Activated naive CD8-positive, alpha-beta T cell treated with anti-CD3 and anti-CD28 coated beads, Interleukin-2, amount 10 ng/mL, durations not matched to agents 7 days and 5 days (primary cell): Measurements from ENCODE around the gene APC2. TPM values are rescaled to one million over a fixed set of nuclear protein-coding genes. Genes with fewer than 3 reads are reported as not detected.
"Not testable (repeated sequence)": the region's sequence is repeated elsewhere in the genome, so short reads cannot be mapped to it uniquely, and the experiment has no call there.

ENCODE experiments used
- ATAC-seq: fragments of 150-1000 bp; cut with Tn5 transposase; one replicate; pipeline ENCODE4 v1.10.0; 2021; ENCODE audit warnings: low read depth, moderate library complexity
- POLR2A ChIA-PET: fragments of 350-600 bp; sonication (Branson Sonifier 250); formaldehyde crosslinking; loops from one replicate; lab custom pipeline; 2021; ENCODE audit warnings: antibody characterized with exemption; lab: Charles Lee
- DNase-seq: peaks from one replicate; pipeline ENCODE4 v3.0.0; 2021
- H3K27ac Mint-ChIP-seq: one replicate; pipeline ENCODE4 v1.8.0; 2022; ENCODE audit warnings: mild to moderate bottlenecking, mixed read lengths
- H3K27me3 Mint-ChIP-seq: one replicate; pipeline ENCODE4 v1.8.0; 2022; ENCODE audit warnings: mild to moderate bottlenecking, moderate library complexity, mixed read lengths
- H3K36me3 Mint-ChIP-seq: one replicate; pipeline ENCODE4 v1.8.0; 2021; ENCODE audit warnings: mild to moderate bottlenecking, mixed read lengths
- H3K4me1 Mint-ChIP-seq: one replicate; pipeline ENCODE4 v1.8.0; 2021; ENCODE audit warnings: mixed read lengths
- H3K4me3 Mint-ChIP-seq: one replicate; pipeline ENCODE4 v1.8.0; 2022; ENCODE audit warnings: mild to moderate bottlenecking, moderate library complexity, mixed read lengths
- H3K9me3 Mint-ChIP-seq: one replicate; pipeline ENCODE4 v1.8.0; 2021; ENCODE audit warnings: mixed read lengths
- total RNA-seq, 2 experiments: library from RNA; stranded (reverse); gene quantifications; one replicate each; pipeline ENCODE4 v1.2.3, GENCODE V29; 2021

The APC2 gene
- total RNA-seq, 2 experiments from 2014 or later: 0.06 to 0.11 TPM

DNA sequence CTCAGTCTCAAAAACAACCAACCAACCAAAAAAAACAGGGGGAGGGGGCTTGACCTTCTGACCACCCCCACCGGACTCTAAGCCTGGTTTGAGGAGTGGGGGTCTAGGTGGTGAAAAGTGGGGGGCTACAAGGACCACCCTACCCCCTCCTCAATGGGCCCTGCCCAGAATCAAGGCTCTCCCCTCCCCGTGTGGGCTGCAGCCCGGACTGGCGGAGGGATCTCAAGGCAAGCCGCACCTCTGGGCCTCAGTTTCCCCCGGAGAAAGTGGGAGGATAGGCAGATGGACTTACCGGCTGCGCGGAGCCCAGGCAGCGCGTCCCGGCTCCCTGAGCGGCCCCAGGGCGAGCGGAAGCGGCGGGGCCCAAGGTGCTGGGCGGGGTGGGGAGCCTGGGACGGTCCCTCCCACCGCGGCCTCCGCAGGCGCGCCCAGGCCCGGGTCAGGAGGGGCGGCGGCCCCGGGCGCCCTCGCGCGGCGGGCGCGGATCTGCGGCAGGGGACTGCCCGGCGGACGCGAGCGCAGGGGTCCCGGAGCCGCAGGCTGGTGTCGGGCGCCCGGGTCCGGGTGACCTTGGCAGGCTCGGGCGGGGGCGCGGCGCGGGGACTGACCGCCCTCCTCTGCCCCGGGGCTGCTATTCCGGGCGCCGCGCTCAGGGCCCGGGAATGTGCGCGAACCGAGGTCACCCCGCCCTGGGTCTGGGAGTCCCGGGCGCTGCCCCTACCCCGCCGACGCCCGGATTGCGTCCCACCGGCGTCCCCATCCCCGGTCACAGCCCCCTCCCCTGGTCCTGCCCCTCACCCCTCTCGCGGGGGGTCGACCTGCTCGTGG, 63.0 kb downstream of the APC2 start, which contains the start of gene ADAMTSL5:
Gene ADAMTSL5, minus strand, starts transcription at position 349 of the 828 bp plus-strand sequence. CDS start 2,076 bp downstream, outside the sequence.
- Mint-ChIP-seq H3K4me3 (peak within 1 kb of the TSS; percentile 64), H3K27ac (no peak within 1 kb of the TSS), H3K9me3 (no peaks in the 10 kb centered on the region), H3K4me1 (peaks cover 8% of the 10 kb centered on the region), H3K27me3 (peaks cover 20% of the 10 kb centered on the region), H3K36me3 (no peaks in the 10 kb centered on the region)
- POLR2A ChIA-PET: no interaction called here
- ATAC-seq: peak; percentile 87
- peak; percentile 81 for DNase-seq

DNA sequence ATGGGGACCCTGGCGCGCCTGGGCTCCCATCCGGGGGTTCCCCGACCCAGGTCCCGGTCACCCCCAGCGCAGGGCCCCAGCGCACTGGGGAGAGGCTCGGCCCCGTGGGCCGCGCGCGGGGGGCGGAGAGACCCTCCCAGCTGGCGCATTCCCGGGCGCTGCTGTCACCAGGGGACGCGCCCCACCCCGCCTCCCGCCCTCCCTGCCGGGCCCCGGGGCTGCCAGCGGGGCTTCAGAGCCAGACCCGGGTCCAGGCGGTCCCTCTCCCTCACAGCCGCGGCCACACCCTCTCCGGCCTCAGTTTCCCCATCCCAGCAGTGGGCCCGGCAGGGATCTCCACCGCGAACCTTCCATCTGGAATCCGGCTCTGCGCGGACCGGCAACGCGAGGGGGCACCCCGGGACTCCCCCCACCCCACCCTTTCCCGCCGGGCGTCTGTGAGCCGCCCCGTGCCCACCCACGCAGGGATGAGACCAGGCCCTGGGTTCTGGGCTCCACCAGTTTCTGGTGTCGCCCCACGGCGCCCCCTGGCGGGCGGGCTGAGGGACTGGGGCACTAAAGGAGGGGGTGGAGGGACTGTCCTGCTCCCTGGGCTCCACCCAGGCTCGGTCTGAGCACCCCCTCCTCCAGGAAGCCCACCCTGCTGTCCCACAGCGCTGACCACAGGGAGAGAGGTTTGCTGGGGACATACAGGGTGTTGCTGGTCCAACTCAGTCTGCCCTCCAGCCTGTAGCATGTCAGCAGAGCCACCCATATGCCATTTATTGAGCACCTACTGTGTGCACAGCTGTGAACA, 63.8 kb downstream of the APC2 start:
- peak; percentile 85 for DNase-seq
- Mint-ChIP-seq H3K4me3 (peak overlapping the region; percentile 13), H3K36me3 (no peaks in the 10 kb centered on the region), H3K9me3 (no peaks in the 10 kb centered on the region), H3K27ac (no peak overlapping the region), H3K4me1 (peaks cover 7% of the 10 kb centered on the region), H3K27me3 (peaks cover 16% of the 10 kb centered on the region)
- peak; percentile 64 for ATAC-seq
- POLR2A ChIA-PET: no interaction called here

DNA sequence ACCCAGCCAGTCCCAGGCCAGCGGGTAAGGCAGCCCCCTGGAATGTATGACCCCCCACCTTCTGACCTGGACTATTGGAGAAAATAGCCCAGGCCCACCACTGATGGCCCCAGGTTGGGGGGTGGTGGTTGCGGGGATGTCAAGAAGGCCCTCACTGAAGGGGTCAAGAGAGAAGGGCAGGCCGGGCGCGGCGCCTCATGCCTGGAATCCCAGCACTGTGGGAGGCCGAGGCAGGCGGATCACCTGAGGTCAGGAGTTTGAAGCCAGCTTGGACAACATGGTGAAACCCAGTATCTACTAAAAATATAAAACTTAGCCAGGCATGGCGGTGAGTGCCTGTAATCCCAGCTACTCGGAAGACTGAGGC, 64.4 kb downstream of the APC2 start:
- H3K4me3 Mint-ChIP-seq: peak overlapping the region; percentile 13
- no peak overlapping the region for H3K27ac Mint-ChIP-seq
- peaks cover 7% of the 10 kb centered on the region for H3K4me1 Mint-ChIP-seq
- POLR2A ChIA-PET: no interaction called here
- no peak for DNase-seq
- H3K9me3 Mint-ChIP-seq: no peaks in the 10 kb centered on the region
- ATAC-seq: no peak
- no peaks in the 10 kb centered on the region for H3K36me3 Mint-ChIP-seq
- peaks cover 12% of the 10 kb centered on the region for H3K27me3 Mint-ChIP-seq

DNA sequence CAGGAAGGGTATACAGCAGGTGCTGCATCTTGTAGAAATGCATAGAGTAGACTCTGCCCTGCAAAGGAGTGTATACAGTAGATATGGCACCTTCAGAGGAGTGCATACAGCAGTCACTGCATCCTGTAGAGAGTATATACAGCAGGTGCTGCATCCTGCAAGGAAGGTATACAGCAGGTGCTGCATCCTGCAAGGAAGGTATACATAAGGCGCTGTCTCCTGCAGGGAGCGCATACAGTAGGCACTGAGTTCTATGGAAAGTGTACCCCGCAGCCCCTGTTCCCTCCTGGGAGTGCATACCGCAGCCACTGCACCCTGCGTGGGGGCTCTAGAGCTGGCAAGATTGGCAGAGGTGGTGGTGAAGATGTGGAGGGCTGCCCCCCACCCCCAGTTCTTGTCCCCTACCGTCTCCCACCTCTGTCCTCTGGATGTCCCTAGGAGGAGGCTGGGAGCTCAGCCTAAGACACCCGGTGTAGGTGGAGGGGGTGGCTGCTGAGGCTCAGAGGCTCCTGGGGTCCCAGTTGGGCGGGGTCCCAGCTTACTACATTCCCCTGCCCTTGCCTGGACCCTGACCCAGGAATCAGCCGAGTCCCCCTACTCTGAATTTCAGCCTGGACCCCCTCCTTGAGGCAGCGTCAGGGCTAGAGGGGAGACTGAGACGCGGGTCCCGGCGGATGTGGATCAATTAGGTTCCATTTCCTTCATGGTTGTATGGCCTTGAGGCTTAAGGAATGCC, 65.2 kb downstream of the APC2 start:
- H3K9me3 Mint-ChIP-seq: no peaks in the 10 kb centered on the region
- H3K4me3 Mint-ChIP-seq: no peak overlapping the region
- no peak for ATAC-seq
- H3K36me3 Mint-ChIP-seq: no peaks in the 10 kb centered on the region
- POLR2A ChIA-PET: interaction anchor here (0.5 kb wide), 1 partner anchor 648 kb away, joined by 4 read pairs; no protein-coding TSS in a partner anchor
- no peak for DNase-seq
- H3K4me1 Mint-ChIP-seq: peaks cover 5% of the 10 kb centered on the region
- H3K27ac Mint-ChIP-seq: no peak overlapping the region
- H3K27me3 Mint-ChIP-seq: peaks cover 9% of the 10 kb centered on the region

DNA sequence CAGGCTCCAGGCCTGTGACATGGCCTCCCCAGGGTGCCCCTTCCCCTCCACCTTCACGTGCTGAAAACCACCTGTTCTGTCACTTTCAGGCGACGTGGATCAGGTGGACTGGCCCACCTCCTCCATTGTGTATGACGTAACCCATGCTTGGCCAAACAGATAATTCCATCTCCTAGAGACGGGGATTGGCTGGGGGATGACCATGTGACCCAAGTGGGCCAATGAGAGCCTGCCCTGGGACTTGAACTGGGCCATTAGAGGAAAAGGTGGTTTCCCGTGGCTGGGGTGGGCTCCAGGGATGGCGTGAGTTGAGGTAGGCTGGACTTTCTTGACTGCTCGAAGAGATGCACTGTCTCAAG, 66.5 kb downstream of the APC2 start:
- Mint-ChIP-seq H3K36me3 (no peaks in the 10 kb centered on the region), H3K9me3 (no peaks in the 10 kb centered on the region), H3K27ac (no peak overlapping the region), H3K27me3 (peaks cover under 1% of the 10 kb centered on the region), H3K4me3 (no peak overlapping the region), H3K4me1 (peaks cover 5% of the 10 kb centered on the region)
- DNase-seq: no peak
- ATAC-seq: no peak
- POLR2A ChIA-PET: no interaction called here

DNA sequence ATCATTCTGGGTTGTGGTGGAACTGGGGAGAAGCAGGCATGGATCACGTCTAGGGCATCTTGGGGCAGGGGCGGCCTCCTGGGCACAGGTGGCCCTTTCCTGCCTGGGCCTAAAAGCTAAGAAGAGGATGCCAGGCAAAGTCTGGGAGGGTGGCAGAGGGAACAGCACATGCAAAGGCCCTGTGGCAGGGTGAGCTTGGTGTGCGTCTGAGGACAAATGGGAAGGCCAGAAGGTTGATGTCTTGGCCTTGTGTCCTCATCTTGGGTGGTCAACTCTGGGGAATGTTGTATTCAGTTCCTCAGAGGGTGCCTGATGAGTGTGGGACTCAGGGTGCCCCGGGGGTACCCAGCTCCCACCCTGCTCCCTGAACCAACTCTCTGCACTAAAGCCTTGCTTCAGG, 68.5 kb downstream of the APC2 start:
- DNase-seq: no peak
- ATAC-seq: no peak
- no peaks in the 10 kb centered on the region for H3K36me3 Mint-ChIP-seq

DNA sequence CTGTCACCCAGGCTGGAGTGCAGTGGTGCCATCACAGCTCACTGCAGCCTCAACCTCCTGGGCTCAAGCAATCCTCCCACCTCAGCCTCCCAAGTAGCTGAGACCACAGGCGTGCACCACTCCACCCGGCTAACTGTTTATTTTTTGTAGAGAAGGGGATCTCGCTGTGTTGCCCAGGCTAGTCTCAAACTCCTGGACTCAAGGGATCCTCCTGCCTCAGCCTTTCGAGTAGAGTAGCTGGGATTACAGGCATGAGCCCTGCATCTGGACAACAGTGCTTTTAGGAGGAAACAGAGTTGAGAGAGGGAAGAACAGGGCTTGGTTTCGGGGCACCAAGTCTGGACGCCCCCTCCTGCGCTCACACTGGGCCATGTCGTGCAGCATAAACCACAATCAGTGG, 69.9 kb downstream of the APC2 start:
- peaks cover 14% of the 10 kb centered on the region for H3K27me3 Mint-ChIP-seq
- H3K4me1 Mint-ChIP-seq, H3K36me3 Mint-ChIP-seq, POLR2A ChIA-PET, DNase-seq, H3K9me3 Mint-ChIP-seq, H3K27ac Mint-ChIP-seq, ATAC-seq, H3K4me3 Mint-ChIP-seq: not testable (repeated sequence)

More for the DNA sequence above, 68.5 kb downstream of the APC2 start:
- POLR2A ChIA-PET: no interaction called here
- Mint-ChIP-seq H3K4me1 (no peaks in the 10 kb centered on the region), H3K27ac (no peak overlapping the region), H3K9me3 (no peaks in the 10 kb centered on the region), H3K4me3 (no peak overlapping the region), H3K27me3 (peaks cover 8% of the 10 kb centered on the region)

DNA sequence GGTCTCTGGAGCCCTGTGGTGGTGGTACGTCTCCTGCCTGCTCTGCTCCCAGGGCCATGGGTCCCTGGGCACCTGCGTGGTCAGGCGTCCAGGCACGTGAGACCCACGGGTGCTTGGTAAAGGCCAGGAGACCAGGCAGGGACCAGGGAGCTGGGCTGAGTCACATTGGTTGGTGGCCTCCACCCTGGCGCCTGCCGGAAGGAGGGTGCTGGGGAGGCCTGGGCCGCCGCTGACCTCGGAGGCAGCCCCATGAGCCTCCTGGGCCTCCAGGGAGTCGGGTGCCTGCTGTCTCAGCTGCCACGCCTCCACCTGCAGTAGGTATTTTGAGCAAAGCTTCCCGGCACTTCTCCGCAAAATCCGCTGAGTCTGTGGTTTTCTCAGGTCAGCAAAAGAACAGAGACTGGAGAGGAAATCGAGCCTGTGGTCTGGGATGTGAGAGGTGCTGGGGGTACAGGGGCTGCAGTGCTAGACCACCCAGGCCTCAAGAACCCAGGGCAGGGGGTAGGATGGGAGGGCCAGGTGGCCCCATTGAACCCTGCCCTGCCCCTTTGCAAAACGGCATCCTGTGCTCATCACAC, 70.4 kb downstream of the APC2 start:
- ATAC-seq: no peak
- no peaks in the 10 kb centered on the region for H3K9me3 Mint-ChIP-seq
- POLR2A ChIA-PET: no interaction called here
- H3K27ac Mint-ChIP-seq: no peak overlapping the region
- H3K36me3 Mint-ChIP-seq: no peaks in the 10 kb centered on the region
- no peak overlapping the region for H3K4me3 Mint-ChIP-seq
- H3K27me3 Mint-ChIP-seq: peaks cover 18% of the 10 kb centered on the region
- peaks cover 4% of the 10 kb centered on the region for H3K4me1 Mint-ChIP-seq
- DNase-seq: no peak

DNA sequence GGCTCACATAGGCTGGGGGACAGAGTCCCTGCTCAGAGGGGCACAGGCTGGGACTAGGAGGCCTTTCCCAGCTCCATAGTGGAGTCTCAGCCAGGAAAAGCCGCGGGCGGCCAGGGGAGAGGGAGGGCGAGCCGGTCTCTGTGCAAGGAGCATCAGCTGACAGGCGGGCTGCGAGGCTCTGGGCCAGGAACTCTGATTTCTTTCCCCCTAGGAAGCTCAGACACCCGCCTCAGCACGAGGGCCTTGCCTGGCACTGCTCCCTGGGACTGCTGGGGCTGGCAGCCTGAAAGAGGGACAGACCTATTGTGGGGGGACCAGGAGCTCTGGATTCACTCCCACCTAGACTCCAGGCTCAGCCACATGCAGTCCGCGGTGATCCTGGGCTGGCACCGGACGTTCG, 71.7 kb downstream of the APC2 start:
- no peaks in the 10 kb centered on the region for H3K9me3 Mint-ChIP-seq
- no peaks in the 10 kb centered on the region for H3K36me3 Mint-ChIP-seq
- H3K4me1 Mint-ChIP-seq: peaks cover 4% of the 10 kb centered on the region
- H3K4me3 Mint-ChIP-seq: no peak overlapping the region
- DNase-seq (no peak), ATAC-seq (no peak)
- peaks cover 20% of the 10 kb centered on the region for H3K27me3 Mint-ChIP-seq
- H3K27ac Mint-ChIP-seq: no peak overlapping the region
- POLR2A ChIA-PET: no interaction called here

DNA sequence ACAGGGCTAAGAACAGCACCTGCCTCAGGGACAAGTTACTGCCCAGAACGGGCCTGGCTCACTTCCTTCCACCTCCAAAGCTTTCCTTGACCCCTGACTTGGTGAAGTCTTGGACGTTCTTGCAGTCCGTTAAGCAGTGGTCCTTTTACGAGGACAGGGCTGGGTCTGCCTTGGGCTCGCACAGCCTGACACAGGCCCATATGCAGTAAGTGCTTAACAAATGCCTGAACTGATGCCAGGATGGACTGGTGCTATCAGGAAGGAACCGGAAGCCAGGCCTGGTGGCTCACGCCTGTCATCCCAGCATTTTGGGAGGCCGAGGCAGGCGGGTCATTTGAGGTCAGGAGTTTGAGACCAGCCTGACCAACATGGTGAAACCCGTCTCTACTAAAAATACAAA, 72.1 kb downstream of the APC2 start:
- no peak for ATAC-seq
- no peak overlapping the region for H3K4me3 Mint-ChIP-seq
- POLR2A ChIA-PET: no interaction called here
- H3K27me3 Mint-ChIP-seq: peaks cover 20% of the 10 kb centered on the region
- no peaks in the 10 kb centered on the region for H3K9me3 Mint-ChIP-seq
- H3K36me3 Mint-ChIP-seq: no peaks in the 10 kb centered on the region
- no peak for DNase-seq
- no peak overlapping the region for H3K27ac Mint-ChIP-seq
- peaks cover 4% of the 10 kb centered on the region for H3K4me1 Mint-ChIP-seq

DNA sequence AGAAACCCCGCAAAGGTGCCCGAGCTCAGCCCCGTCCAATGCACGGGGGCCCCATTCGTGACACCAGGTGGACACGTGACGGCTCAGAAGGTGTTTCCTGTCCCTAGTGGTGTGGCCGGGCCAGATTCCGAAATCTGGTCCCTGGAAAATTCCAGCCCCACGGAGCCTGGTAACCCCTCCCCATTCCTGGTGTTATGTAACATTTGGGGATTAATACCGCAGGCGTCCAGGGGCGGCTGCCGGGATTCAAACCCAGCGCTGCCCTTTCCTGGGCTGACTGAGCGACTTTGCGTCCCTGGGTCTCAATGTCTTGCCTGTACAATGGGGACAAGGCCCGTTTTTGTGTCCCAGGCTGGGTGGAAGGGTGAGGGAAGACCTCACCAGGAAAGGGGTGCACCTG, 72.9 kb downstream of the APC2 start:
- POLR2A ChIA-PET: no interaction called here
- Mint-ChIP-seq H3K9me3 (no peaks in the 10 kb centered on the region), H3K27ac (no peak overlapping the region), H3K4me3 (no peak overlapping the region), H3K36me3 (no peaks in the 10 kb centered on the region), H3K4me1 (peaks cover 4% of the 10 kb centered on the region), H3K27me3 (peaks cover 23% of the 10 kb centered on the region)
- DNase-seq (no peak), ATAC-seq (no peak)
